ENCODE measurements around the gene STAM.
"Not testable (repeated sequence)": the region's sequence is repeated elsewhere in the genome, so short reads cannot be mapped to it uniquely, and the experiment has no call there.

STAM gene

DNA sequence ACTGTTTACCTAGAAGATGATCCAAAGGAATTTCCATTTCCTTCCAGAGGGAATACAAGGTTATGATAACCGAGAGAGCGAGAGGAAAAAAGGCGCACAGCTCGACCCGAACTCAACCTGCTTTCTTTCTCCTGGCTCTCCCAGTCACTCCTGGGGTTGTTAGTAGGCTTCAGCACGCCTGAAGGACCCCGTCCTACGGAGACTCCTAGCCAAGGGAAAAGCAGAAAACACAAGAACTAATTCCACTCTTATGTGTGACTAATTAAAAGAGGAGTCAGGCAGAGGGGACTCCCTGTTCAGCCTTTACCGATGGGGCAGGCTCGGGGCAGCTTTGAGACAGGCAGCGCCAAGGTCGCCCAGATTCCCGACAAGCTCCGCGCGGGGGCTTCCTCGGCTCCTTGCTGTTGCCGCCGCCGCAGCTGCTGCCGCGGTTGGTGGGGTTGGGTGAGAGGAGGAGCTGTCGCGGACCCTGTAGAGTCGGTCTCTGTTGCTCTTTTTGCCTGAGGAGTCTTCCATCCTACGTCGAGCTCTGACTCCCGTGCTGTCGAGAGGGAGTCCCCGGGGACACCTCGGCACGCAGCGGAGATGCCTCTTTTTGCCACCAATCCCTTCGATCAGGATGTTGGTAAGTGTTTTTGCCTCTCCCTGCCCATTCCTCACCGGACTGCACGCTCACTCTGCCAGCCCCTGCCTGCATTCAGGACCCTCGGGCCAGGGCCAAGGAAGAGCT lies at the start of gene STAM:
Gene STAM, plus strand, starts transcription at position 397 of the 730 bp plus-strand sequence. Its CDS starts 189 bp downstream, at position 586.
- peak; percentile 93 for FAIRE-seq

DNA sequence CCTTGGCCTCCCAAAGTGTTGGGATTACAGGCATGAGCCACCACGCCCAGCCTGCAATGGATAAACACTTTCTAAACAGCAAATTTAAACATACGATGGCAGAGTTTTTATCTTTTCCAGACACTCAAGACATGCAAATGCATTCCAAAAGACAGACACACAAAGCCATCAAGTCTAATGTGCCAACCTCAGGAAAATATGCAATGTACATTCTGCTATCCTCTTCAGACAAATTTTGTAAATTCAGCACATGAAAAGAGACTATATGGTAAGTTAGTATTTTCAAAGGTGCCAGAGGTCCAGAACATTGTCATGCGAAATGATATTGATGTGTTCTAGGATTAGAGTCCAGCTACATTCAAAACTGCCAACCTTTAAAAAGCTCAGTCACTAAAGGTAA lies 46.6 kb upstream of the STAM start:
- FAIRE-seq = no peak

DNA sequence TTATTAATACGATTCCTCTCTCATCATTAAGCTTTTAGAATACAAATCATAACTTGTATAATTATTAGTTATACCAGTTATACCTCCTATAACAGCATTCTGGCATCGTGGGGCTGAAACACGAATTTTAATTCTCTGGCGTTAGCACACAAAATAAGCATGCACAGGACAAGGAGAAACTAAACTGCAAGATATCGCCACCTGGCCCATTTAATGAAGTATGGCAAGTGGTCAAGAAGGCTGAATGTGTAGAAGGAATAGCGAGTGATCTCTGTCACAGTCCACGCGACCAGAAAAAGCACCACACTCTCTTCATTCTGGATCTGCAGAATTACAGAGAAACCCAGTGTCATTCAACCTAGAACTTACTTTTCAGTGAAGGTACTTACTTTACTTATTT lies 44.9 kb upstream of the STAM start:
- peak; percentile 65 for FAIRE-seq

DNA sequence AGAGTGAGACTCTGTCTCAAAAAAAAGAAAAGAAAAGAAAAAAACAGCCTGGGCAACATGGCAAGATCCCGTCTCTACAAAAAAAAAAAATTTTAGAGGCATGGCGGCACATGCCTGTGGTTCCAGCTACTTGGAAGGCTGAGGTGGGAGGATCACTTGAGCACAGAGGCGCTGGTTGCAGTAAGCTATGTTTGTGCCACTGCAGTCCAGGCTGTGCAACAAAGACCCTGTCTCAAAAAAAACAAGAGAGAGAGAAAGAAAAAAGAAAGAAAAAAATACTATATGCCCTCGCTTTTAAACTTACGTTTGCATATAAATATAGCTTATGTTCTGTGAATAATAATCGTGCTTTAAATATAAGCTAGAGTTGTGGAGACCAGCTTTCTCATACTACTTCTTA lies 38.0 kb upstream of the STAM start:
- FAIRE-seq = no peak

DNA sequence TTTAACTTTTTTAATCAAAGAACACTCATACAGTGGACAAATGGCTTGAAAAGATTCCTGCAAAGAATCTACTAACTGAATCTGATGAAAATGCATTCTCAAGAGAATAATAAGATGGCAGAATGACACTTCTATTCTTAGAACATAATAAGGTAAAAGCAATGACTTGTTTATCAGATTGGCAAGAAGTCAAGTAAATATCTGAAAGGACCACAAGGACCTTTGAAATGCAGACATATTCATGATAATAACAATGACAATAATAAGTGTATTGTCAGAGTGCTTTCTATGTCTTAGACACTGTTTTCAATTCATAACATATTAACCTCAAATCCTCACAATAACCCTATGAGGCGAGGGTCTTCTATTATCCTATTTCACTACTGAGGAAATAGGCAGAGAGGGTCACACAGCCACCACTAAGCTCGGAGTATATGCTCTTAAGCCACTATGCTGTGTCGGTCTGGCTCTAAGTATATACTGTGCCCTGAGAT lies 37.4 kb upstream of the STAM start:
- no peak for FAIRE-seq

DNA sequence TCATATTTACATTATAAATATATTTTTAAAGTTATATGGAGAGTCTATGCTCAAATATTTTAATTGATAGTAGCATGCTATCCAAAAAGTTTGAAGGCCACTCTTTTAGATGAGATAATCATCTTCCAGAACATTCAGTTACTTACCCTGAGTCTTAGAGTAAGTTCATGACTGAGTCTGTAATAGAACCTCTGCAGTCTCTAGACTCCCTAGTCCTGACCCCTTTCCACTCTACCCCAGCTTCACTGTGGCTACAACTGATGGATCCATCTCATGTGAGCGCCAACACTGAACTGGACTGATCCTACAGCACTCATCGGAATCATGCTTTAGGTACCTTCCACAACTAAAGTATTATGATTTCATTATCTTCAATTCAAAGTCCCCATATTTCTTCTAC lies 36.9 kb upstream of the STAM start:
- FAIRE-seq = no peak

DNA sequence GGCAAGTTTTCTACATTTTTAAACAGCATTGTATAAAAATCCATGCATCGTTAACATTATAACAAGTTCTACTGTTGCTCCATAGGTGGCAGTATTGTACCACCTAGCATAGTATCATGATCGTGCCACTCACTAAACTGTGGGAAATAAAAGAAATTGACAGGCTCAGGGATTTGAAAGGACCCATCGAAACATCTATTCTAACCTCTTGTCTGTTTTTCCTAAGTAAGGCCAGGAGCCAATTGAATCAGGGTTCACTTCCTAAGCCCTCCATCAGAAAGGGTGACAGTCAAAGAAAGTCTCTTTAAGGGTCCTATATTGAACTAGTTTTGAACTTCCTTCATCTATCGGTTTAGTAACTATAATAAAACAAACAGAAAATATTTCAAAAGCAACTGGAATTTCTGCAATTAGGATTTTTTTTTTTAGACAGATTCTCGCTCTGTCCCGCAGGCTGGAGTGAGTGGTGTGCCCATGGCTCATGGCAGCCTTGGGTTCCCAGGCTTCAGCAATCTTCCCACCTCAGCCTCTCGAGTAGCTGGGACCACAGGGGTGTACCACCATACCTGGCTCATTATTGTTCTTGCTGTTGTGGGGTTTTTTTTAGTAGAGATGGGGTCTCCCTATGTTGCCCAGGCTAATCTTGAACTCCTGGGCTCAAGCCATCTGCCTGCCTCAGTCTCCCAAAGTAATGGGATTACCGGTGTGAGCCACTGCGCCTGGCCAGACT lies 36.2 kb upstream of the STAM start:
- FAIRE-seq = peak; percentile 97

DNA sequence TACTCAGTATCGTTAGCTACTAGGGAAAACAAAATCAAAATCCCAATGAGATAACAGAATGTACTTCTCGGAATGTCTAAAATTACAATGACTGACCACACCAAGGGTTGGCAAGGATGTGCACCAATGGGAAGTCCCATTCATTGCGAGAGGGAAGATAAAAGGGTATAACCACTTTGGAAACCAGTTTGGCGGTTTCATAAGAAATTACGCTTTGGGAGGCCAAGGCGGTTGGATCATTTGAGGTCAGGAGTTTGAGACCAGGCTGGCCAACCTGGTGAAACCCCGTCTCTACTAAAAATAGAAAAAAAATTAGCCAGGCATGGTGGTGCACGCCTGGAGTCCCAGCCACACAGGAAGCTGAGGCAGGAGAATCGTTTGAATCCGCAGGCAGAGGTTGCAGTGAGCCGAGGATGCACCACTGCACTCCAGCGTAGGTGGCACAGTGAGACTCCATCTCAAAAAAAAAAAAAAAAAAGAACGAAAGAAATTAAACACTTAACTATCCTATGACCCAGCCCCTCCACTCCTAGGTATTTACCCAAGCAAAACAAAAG lies 34.4 kb upstream of the STAM start:
- no peak for FAIRE-seq

DNA sequence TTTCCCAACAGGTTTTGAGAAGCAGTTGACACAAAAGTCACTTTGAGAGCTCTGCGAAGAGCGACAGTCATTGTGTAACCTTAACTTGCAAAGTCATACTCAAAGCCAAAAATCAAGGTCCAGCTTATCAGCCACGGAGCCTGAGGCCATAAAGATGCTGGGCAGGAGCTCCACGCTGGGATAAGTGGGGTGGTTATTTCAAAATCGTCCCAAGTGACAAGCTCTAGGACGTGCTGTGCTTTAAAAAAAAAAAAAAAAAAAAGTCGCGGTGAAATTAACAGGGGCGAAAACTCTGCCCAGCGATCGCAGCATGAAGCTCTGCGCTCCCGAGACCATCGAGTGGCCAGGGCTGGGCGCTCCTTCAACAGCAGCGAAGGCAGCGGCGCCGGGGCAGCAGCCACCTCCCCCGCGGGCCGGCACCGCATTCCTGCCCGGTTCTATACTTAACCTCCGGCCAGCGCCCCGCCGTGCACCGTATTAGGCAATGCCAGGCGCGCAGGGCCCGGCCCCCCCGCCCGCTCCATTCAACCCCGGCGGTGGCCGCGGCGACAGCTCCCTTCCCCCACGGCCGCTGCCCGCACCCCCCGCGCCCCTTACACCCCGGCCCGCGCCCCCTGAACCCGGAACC lies 27.4 kb upstream of the STAM start:
- no peak for FAIRE-seq

DNA sequence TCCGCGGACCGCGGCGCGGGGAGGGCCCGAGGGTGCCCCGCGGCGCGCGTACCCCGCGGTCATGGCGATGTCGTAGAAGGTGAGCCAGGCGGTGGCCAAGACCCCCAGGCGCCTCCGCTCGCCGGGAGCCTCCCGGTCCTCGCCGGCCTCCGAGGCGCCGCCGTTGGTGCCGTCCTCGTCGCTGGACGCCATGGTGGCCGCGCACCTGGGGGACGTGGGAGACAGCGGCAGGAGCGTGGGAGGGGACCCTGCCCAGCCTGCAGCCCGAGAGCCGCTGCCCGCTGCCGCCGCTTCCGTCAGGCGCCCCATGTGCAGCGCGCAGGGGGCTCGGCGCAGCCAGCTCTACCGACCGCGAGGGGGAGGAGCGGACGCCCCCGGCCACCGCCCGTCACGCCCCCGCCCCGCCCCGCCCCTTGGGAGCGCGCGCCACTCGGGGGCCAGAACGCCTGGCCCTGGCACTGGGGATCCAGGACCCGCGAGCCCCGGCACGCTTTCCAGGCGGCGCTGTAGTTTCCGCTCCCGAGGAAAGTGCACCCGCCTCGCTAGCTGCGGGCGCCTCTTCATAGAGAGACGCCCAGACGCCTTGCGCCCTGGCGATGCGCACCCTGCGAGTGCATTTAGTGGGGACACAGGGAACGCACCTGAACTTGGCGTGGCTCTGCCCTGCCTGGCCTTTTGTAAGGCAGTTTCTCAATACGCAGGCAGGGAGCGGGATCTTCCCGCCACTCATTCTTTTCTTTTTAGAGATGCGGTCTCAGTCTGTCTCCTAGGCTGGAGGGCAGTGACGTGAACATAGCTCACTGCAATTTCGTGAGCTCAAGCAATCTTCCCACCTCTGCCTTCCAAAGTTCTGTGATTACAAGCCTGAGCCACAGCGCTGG lies 26.7 kb upstream of the STAM start, which contains the start of gene HACD1:
Gene HACD1, minus strand, starts transcription at position 344 of the 881 bp plus-strand sequence. Its CDS starts 35 bp downstream, at position 309.
- no peak for FAIRE-seq

DNA sequence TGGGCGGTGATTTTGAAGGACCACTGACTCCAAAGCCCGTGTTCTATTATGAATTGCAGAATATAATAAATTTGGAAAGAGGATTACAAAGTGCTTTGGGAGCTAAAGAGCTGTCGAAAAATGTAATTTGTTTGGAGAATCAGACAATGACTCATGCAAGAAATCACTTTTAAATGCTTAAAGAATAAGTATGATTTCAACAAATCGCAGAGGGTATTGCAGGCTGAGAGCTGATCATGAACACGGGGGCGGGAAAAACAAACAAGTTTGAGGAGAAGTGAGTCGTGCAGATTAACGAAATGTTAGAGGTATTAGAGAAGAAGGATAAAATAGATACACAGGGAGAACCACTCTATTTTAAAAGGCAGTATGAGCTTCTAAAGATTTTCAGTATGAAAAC lies 21.9 kb upstream of the STAM start:
- FAIRE-seq = no peak

DNA sequence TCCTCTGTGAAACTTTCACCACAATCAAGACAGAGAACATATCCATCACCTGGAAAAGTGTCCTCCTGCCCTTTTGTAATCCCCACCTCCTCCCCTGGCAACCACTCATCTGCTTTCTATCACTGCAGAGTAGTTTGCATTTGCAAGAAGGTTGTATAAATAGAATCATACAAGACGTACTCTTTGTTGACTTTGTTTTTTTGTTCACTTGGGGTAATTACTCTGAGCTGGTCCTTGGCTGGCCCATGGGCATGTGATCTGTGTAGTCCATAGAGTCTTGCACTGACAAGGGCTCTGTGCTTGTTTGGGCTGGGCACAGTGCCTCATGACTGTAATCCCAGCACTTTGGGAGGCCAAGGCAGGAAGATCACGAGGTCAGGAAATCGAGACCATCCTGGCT lies 19.0 kb upstream of the STAM start:
- FAIRE-seq = no peak

DNA sequence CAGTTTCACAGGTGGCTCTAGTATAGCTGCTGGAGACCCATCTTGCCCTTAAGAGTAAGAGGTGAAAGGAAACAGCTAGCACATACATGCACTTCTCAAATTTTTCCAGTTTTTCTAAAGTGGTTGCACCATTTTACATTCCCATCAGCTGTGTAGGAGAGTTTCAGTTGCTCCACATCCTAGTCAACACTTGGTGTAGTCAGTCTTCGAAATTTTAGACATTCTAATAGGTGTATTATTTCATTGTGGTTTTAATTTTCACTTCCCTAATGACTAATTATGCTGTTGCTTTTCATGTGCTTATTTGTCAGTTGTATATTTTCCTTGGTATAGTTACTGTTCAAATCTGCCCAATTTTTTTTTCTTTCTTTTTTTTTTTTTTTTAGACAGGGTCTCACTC lies 17.3 kb upstream of the STAM start:
- no peak for FAIRE-seq

DNA sequence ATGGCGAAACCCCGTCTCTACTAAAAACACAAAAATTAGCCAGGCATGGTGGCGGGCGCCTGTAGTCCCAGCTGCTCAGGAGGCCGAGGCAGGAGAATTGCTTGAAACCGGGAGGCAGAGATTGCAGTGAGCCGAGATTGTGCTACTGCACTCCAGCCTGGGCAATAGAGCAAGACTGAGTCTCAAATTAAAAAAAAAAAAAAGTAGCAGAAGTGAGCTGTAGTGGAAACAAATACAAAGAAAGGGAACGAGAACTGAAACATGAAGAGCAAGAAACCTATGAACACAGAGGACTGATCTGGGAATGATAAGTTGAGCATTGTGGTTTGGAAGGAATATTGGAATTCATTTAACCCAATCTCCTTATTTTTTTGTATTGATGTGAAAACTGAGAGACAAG lies 11.4 kb upstream of the STAM start:
- FAIRE-seq = not testable (repeated sequence)

DNA sequence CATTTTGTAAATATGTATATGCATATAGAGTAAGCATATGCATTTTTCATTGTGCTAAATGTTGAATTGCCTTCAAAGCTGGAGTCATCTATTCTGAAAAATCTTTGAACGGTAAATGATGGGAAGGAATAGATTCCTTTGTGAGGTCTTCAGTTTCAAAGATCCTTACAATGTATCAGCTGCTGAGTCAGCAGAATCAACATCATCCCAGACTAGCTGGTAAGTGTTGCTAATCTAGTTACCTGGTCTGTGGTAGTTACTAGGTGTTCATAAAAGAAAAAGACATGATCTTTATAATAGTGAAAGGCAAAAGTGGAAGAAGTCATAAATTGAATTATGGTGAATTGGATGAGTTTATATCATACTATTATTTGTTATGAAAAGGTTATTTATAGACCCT lies 10.6 kb upstream of the STAM start:
- no peak for FAIRE-seq

DNA sequence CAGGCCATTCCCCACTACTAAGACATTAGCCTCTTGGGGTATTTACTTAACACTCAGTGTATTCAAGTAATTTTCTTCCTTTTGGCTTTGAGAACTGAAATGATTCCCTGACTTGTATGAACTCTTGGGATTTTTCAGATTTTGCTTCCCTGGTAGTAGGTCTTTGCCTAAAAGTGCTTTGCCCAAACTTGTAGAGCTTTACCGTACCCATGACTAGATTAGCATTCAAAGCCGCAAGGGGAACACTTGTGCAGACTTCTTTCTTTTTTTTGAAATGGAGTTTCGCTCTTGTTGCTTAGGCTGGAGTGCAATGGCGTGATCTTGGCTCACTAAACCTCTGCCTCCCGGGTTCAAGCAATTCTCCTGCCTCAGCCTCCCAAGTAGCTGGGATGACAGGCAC lies 6.1 kb upstream of the STAM start:
- no peak for FAIRE-seq

DNA sequence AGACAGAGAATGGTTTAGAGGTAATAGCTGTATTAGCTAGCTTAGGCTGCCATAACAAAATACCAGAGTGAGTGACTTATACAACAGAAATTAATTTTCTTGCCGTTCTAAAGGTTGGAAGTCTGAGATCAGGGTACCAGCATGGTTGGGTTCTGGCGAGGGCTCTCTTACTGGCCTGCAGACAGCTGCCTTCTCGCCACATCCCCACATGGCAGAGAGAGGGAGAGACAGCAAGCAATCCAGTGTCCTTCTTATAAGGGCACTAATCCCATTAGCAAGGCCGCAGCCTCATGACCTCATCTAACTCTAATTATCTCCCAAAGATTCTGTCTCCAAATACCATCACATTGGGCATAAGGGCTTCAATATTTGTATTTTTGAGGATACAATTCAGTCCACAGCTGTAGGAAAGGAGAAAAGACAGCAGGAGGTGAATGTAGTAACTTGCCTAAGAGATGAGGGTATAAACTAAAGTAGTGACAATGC lies 3.6 kb upstream of the STAM start:
- FAIRE-seq = no peak

DNA sequence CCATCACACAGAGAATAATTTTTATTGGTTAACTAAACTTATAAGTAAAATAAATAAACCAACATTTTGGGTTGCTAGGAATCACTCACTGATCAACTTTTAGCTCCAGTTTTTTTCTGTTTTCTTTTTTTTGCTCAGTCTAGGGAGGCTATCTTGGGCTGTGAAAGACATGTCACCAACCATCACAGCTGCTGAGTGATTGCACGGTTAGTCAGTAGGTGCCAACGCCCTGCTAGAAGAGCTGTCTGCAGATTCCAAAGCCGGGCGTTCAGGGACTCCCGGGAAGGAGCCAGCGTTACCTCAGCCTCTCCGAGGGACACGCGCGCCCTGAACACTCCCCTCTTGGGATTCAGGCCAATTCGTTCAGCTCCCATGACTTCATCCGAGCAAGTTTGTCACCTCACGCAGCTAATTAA lies 604 bp upstream of the STAM start:
- FAIRE-seq = no peak

DNA sequence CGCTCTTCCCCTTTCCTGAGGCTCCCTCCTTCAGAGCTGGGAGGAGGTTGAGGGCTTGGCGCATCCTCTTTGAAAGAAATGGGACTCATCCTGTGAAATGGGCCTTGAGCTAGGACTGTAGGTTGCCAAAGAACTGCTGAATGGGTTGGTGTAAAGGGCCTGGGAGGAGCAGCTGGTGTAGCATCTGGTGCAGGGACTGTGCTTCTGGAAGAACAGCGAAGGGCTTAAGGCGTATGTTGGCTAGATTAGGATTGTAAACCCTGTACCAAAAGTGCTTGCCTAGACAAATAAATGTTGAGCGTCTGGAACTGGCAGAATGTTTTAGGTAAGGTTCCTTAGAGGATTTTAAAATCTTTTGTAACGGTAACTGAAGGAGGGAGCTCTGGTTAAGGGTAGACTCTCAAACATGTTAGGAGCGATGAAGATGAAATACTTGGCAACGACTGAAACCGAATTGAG lies 563 bp downstream of the STAM start:
- FAIRE-seq = no peak

DNA sequence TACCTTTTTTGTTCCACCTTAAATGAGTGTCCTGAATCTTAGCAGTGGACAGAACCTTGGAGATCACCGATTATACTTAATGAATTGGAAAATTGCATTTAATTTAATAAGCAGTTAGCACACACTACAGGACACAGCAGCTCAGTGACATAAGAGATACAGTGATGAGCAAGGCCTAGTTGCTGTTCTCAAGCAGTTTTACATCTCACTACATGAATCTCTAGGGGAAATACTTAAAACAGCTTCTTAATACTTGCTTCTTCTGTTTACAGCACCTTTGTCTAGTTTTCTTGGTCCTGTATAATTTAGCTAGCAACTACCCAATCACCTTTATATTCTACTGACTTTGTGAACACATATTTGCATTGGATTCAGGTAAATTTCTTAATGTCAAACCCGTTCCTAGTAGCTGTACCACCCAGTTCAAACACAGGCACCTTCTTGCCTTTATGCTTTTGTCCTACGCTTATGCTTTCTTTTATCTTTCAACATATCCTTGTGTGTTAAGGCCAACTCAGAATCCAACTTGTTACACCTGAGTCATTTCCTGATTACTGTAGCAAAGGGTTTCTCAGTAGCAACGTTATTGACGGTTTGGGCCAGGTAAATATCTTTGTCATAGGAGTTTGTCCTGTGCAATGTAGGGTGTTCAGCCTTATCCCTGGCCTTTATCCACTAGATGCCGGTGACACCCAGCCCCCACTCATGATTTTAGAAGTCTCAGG lies 1.8 kb downstream of the STAM start:
- FAIRE-seq = no peak

DNA sequence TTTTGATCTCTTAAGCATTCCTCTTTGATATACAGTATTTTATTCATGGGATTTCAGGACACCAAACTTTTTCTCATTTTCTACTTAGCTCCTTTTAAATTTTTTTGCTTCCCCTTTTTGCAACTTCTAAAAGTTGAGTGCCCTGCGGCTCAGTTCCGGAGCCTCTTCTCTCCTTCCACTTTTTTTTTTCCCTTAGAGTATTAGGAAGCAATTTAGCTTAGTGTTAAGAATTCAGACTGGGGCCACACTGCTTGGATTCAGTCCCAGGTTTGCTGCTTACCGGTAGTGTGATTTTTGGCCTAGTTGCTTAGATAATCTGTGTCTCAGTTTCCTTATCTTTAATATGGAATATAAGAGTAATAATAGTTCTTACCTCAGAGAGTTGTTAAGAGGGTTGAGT lies 3.4 kb downstream of the STAM start:
- FAIRE-seq = no peak
